Activated T-helper 2 cell treated with anti-CD3 and anti-CD28 coated beads, Interferon-gamma antibody, Interleukin-2, Interleukin-4, amounts not matched to agents 10 μg/mL and 5 μg/mL and 100 μg/mL, durations not matched to agents 14 hours and 24 hours and 36 hours (primary cell): Measurements from ENCODE around the gene MARCHF10. TPM values are rescaled to one million over a fixed set of nuclear protein-coding genes. Genes with fewer than 3 reads are reported as not detected.
"Not testable (repeated sequence)": the region's sequence is repeated elsewhere in the genome, so short reads cannot be mapped to it uniquely, and the experiment has no call there.

Experiments
- DNase-seq: peaks from one replicate; pipeline ENCODE4 v3.0.0; 2021; ENCODE audit warnings: low spot score
- H3K27ac Mint-ChIP-seq: one replicate; pipeline ENCODE4 v1.8.0; 2021; ENCODE audit warnings: mixed read lengths
- H3K27me3 Mint-ChIP-seq: one replicate; pipeline ENCODE4 v1.8.0; 2021; ENCODE audit warnings: low read depth, mixed read lengths
- H3K36me3 Mint-ChIP-seq: one replicate; pipeline ENCODE4 v1.8.0; 2021; ENCODE audit warnings: low read depth, mixed read lengths
- H3K4me1 Mint-ChIP-seq: one replicate; pipeline ENCODE4 v1.8.0; 2021; ENCODE audit warnings: low read depth, mixed read lengths
- H3K4me3 Mint-ChIP-seq: one replicate; pipeline ENCODE4 v1.8.0; 2021; ENCODE audit warnings: low read depth, mild to moderate bottlenecking, moderate library complexity, mixed read lengths
- H3K9me3 Mint-ChIP-seq: one replicate; pipeline ENCODE4 v1.8.0; 2021; ENCODE audit warnings: mixed read lengths
- intact Hi-C: fragments of 100-400 bp; cut with micrococcal nuclease; formaldehyde crosslinking; loops from one replicate; pipeline ENCODE4 v1.15.1; 2023
- total RNA-seq: library from RNA; stranded (reverse); gene quantifications from 2 replicates; pipeline ENCODE4 v1.2.3, GENCODE V29; 2022

The MARCHF10 gene
- total RNA-seq, 1 donor from 2014 or later = not detected

DNA sequence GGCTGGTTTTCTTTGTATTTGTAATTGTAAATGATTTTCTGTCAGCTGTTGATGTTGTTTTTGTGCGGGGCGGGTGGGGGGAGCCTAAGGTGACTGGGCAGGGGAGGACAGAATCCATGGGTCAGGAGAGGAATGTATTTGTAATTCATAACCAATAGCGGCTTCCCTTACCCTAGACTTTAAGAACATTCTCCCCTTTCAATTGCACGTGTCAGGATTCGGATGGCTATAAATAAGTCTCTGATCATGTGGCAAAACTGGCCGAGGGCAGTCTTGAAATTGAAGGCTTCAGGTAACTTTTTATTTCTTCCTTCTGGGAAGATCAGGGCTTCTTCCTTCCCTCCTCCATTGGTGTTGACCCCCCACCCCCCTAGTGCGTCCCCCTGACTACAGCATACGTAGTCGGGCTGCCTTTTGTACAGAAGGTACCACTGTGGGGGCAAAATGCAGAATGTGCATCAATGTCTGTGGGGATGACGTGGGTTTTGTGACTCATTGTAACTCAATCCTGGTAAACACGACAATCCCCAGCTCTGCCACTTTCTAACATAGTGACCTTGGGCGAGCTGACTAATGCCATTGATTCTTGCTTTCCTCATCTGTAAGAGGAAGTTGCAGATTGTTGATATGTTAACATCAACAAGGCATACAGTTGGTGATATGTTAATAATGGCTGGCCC, 16.2 kb downstream of the MARCHF10 start:
- Mint-ChIP-seq H3K36me3 (no peaks in the 10 kb centered on the region), H3K9me3 (peaks cover 11% of the 10 kb centered on the region), H3K27ac (no peak overlapping the region), H3K4me1 (peaks cover 6% of the 10 kb centered on the region), H3K27me3 (peaks cover 15% of the 10 kb centered on the region), H3K4me3 (no peak overlapping the region)
- DNase-seq = no peak
- intact Hi-C loops = no loop called here

DNA sequence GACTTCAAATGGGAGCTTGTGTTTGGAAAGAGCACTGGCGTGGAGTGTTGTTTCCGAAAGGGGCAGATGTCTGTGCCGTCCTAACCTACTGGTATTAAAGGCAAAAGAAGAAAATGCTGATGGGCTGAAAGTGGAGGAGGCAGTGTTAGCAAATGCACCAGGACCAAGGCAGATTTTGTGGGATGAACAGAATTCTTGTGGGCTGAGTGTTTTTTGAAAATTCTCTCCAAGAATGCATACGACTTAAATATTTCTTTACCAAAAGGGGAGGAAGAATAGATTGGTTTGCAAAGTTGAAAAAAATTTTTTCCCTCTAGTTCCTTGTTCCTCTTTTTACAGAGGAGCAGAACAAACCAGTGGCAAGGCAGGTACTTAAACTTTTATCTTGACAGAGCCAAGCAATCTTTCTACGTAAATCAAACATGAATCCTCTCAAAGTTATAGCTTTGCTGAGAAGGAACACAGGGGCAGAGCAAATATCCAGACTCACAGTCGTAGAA, 16.8 kb downstream of the MARCHF10 start:
- peaks cover 15% of the 10 kb centered on the region for H3K27me3 Mint-ChIP-seq
- peaks cover 6% of the 10 kb centered on the region for H3K4me1 Mint-ChIP-seq
- peaks cover 11% of the 10 kb centered on the region for H3K9me3 Mint-ChIP-seq
- H3K36me3 Mint-ChIP-seq = no peaks in the 10 kb centered on the region
- intact Hi-C loops = no loop called here
- no peak overlapping the region for H3K4me3 Mint-ChIP-seq
- H3K27ac Mint-ChIP-seq = no peak overlapping the region
- no peak for DNase-seq

DNA sequence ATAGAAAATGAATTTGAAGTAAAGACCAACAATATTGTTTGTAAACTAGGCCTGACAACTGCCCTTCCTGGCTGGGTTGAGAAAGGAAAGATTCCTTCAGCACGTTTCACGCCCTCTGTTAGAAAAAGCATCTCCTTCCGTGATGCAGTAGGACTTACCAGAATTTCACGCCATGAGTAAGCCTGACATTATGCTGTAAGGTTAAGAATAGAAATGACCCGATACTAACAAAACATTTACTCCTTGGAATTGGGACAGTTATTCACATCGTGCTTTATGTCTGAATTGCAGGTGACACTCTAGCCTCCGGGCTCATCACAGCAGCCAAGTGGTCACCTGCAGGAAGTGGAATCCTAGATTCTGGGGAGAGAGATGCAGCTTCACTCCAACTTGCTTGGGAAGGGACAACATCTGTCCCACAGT, 17.5 kb downstream of the MARCHF10 start:
- Mint-ChIP-seq H3K9me3 (peaks cover 11% of the 10 kb centered on the region), H3K4me1 (peaks cover 6% of the 10 kb centered on the region), H3K27me3 (peaks cover 16% of the 10 kb centered on the region), H3K4me3 (no peak overlapping the region), H3K36me3 (no peaks in the 10 kb centered on the region), H3K27ac (no peak overlapping the region)
- intact Hi-C loops = no loop called here
- DNase-seq = no peak

DNA sequence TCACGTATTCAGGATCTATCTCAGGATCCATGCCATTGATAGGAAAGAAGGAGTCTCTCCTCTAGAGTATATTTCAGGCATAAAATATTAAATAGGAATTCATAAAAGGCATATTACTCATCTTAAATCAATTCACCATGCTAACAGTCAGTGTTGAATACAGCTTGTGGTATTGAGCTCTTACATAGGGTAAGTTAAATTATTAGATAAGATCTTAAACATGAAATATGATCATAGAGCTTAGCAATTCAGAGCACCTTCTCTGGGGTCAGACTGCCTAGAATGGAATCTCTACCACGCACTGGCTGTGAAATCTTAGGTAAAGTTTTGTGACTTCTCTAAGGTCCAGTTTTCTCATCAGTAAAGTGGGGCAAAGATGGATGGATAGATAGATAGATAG, 20.7 kb downstream of the MARCHF10 start:
- DNase-seq = no peak
- H3K36me3 Mint-ChIP-seq = no peaks in the 10 kb centered on the region
- no peak overlapping the region for H3K4me3 Mint-ChIP-seq
- H3K9me3 Mint-ChIP-seq = no peaks in the 10 kb centered on the region
- H3K4me1 Mint-ChIP-seq = no peaks in the 10 kb centered on the region
- H3K27ac Mint-ChIP-seq = no peak overlapping the region
- intact Hi-C loops = no loop called here
- peaks cover 12% of the 10 kb centered on the region for H3K27me3 Mint-ChIP-seq

DNA sequence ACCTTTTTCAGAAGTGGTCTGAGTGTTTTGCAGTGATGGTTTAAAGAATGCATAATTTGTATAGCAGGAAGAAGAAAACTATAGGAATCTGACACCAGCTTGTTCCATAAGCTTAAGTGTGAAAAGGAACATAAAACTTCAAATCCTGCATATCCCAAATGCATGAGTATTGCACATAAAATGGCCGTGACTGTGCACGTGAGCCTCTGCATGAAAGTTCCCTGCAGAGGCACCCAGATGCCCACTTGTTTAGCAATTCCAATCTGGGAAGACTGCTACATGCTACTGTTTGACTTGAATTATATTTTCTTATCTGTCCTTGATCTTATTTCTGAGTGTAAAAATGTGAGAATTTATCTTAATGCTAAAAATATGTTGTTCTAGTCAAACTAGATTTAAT, 21.5 kb downstream of the MARCHF10 start:
- H3K9me3 Mint-ChIP-seq = no peaks in the 10 kb centered on the region
- no peak overlapping the region for H3K27ac Mint-ChIP-seq
- H3K4me3 Mint-ChIP-seq = no peak overlapping the region

DNA sequence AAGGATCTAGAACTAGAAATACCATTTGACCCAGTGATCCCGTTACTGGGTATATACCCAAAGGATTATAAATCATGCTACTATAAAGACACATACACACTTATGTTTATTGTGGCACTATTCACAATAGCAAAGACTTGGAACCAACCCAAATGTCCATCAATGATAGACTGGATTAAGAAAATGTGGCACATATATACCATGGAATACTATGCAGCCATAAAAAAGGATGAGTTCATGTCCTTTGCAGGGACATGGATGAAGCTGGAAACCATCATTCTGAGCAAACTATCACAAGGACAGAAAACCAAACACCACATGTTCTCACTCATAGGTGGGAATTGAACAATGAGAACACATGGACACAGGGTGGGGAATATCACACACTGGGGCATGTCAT, 22.1 kb downstream of the MARCHF10 start:
- DNase-seq, H3K4me3 Mint-ChIP-seq, H3K9me3 Mint-ChIP-seq, H3K27me3 Mint-ChIP-seq, H3K36me3 Mint-ChIP-seq, intact Hi-C loops, H3K27ac Mint-ChIP-seq, H3K4me1 Mint-ChIP-seq: not testable (repeated sequence)

More for the DNA sequence above, 21.5 kb downstream of the MARCHF10 start:
- intact Hi-C loops = no loop called here
- Mint-ChIP-seq H3K27me3 (peaks cover 12% of the 10 kb centered on the region), H3K36me3 (no peaks in the 10 kb centered on the region), H3K4me1 (no peaks in the 10 kb centered on the region)
- DNase-seq = no peak

DNA sequence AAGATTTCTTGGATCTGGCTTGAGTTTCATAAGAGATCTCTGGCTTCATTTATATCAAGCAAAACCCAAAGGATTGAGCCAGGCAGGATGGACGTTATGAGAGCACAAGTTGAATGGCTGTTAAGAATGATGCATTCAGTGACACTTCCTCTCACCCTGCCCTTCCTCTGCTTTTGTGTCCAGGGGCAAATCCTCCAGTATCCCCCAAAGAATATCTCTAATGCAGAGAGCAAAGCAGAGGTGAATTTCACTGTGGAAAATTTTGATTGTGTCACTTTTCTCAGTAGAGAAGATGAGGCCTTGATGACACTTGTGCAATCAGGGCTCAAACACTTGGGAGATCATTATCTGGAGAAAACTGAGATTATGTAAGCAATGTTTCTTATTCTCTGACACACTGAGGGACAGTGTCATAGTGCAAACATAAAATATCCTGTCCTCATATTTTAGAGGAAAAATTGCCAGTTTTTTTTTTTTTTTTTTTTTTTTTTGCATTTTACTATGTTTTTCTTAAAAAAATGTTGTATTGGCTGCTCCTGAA, 25.3 kb downstream of the MARCHF10 start:
- no peak overlapping the region for H3K27ac Mint-ChIP-seq
- no peak overlapping the region for H3K4me3 Mint-ChIP-seq
- intact Hi-C loops = no loop called here
- peaks cover 7% of the 10 kb centered on the region for H3K27me3 Mint-ChIP-seq
- no peaks in the 10 kb centered on the region for H3K4me1 Mint-ChIP-seq
- no peak for DNase-seq
- no peaks in the 10 kb centered on the region for H3K9me3 Mint-ChIP-seq
- no peaks in the 10 kb centered on the region for H3K36me3 Mint-ChIP-seq

DNA sequence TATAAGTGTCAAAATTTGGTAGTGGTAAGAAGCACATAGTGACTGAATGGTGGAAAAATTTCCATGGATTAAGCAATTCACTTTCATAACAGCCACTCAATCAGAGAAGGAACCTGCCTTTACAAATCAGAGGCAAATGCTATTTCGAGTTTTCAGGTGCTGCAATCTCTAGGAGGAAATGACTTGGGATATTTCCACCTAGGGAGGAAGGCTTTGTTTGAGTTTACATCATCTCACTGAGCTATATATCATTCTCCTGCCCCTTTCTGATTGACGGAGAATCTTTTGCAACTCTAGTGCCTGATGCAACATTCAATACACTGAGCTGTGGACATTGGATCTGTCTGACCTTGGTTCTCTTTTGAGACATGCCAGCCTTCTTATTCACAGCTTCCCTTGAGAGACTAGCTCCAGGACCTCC, 26.3 kb downstream of the MARCHF10 start:
- Mint-ChIP-seq H3K9me3 (no peaks in the 10 kb centered on the region), H3K4me3 (no peak overlapping the region), H3K4me1 (no peaks in the 10 kb centered on the region), H3K36me3 (no peaks in the 10 kb centered on the region), H3K27me3 (peaks cover 7% of the 10 kb centered on the region), H3K27ac (no peak overlapping the region)
- intact Hi-C loops = no loop called here
- DNase-seq = no peak

DNA sequence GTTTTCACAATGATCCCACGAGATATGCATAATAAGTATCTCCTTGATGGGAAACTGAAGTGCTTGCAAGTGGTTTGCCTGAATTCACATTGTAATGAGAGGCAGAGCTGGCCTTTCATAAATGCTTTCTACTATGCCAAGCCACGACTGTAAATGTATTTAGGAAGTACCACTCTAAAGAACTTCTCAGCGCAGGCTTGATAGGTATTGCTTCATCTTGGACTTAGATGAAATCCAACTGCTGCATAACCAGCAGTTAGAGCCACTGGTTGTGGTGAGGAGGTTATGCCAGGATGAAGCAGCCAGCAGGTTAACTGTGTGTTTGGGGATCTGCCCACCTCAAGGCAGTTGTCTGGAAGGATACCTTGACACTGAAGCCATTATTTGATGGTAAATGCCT, 26.8 kb downstream of the MARCHF10 start:
- Mint-ChIP-seq H3K27me3 (peaks cover 7% of the 10 kb centered on the region), H3K27ac (no peak overlapping the region), H3K4me3 (no peak overlapping the region), H3K9me3 (no peaks in the 10 kb centered on the region), H3K36me3 (no peaks in the 10 kb centered on the region), H3K4me1 (no peaks in the 10 kb centered on the region)
- intact Hi-C loops = no loop called here
- DNase-seq = no peak

DNA sequence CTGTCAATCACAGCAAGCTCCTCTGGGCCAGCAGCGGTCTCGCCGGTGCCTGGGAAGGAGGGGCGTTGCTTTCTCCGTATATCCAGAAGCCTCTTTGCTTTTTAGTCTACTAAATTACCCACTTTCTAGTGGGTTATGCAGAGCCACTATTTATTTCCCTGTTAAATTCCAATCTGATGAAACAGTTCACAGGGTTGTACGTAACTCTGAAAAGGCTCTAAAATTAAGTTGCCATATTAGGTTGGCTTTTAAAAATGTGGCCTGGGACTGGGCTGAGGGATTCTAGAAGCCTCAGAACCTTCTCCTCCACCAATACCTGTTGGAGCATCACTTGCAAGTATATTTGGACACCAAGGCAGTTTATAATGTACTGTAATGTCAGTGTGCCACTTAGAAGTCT, 27.2 kb downstream of the MARCHF10 start:
- peaks cover 7% of the 10 kb centered on the region for H3K27me3 Mint-ChIP-seq
- no peaks in the 10 kb centered on the region for H3K4me1 Mint-ChIP-seq
- no peak for DNase-seq

DNA sequence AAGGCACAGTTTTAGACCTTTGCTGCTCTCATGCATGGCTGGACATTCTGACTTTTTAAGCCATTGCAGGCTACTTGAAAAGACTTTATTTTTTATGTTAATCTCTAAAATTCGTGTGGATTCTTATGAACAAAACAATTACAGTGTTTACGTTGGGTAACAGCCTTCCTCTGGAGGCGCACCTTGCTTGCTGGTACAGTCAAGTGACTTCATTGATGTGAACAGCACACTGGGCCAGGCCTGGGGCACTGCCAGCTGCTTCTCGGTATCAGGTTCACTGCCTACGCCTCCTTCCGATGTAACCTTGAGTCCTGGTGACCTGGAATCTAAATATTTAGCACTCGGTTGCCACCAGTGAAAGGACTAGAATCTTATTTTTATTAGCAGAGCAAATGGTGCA, 27.8 kb downstream of the MARCHF10 start:
- no peak for DNase-seq
- Mint-ChIP-seq H3K4me3 (no peak overlapping the region), H3K4me1 (no peaks in the 10 kb centered on the region), H3K9me3 (no peaks in the 10 kb centered on the region), H3K27me3 (peaks cover 5% of the 10 kb centered on the region), H3K36me3 (no peaks in the 10 kb centered on the region), H3K27ac (no peak overlapping the region)
- intact Hi-C loops = no loop called here

More for the DNA sequence above, 27.2 kb downstream of the MARCHF10 start:
- intact Hi-C loops = no loop called here
- no peaks in the 10 kb centered on the region for H3K9me3 Mint-ChIP-seq
- no peak overlapping the region for H3K27ac Mint-ChIP-seq
- no peak overlapping the region for H3K4me3 Mint-ChIP-seq
- H3K36me3 Mint-ChIP-seq = no peaks in the 10 kb centered on the region

DNA sequence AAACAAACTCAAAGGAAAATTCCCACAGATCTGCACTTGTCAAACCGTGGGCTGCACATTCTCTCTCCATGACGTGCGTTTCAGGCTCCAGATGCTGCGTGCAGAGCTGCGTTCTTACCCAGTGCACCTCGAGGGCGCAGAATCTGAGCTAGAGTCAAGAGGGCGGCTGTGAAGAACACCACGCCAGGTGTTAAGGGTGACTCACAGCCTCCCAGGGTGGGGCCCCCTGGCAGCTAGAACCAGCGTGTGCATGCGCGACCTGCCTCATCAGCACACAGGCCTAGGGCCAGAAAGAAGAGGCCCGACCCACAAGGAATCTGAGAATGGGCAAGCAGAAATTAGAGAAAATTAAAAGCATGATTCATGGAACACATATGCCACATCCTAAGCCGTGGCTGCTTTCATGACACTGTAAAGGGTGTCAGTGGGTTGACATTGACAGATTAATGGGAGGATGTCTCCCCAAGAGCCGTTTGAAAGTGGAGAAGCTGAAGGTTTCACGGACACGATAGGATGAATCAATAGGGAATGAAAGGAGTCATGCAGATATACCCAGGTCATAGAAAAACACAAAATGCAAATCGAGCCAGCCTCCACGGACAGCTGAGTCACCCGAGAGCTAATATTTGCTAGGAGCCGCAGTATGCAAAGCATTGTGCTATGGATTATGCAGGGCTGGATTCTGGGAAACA, 29.0 kb downstream of the MARCHF10 start:
- Mint-ChIP-seq H3K27me3 (peaks cover 3% of the 10 kb centered on the region), H3K9me3 (no peaks in the 10 kb centered on the region), H3K4me1 (no peaks in the 10 kb centered on the region), H3K27ac (no peak overlapping the region), H3K4me3 (no peak overlapping the region), H3K36me3 (no peaks in the 10 kb centered on the region)
- DNase-seq = no peak
- intact Hi-C loops = no loop called here

DNA sequence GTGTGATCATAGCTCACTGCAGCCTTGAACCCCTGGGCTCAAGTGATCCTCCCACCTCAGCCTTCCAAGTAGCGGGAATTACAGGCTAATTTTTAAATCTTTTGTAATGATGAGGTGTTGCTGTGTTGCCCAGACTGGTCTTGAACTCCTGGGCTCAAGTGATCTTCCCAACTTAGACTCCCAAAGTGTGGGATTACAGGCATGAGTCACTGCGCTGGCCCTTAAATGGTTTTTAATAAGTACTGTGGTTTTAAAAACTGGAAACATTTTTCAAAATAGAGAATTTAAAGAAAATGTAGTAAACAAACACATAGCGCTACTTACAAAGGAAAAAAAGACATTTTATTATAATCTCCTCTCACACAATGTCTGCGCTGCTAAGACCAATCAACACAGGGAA, 32.2 kb downstream of the MARCHF10 start:
- DNase-seq = no peak
- intact Hi-C loops = no loop called here
- peaks cover 2% of the 10 kb centered on the region for H3K27me3 Mint-ChIP-seq
- H3K36me3 Mint-ChIP-seq = no peaks in the 10 kb centered on the region
- no peak overlapping the region for H3K4me3 Mint-ChIP-seq
- H3K9me3 Mint-ChIP-seq = peaks cover 4% of the 10 kb centered on the region
- no peak overlapping the region for H3K27ac Mint-ChIP-seq
- H3K4me1 Mint-ChIP-seq = no peaks in the 10 kb centered on the region
